ENCODE measurements around the gene MEIOB.

DNA sequence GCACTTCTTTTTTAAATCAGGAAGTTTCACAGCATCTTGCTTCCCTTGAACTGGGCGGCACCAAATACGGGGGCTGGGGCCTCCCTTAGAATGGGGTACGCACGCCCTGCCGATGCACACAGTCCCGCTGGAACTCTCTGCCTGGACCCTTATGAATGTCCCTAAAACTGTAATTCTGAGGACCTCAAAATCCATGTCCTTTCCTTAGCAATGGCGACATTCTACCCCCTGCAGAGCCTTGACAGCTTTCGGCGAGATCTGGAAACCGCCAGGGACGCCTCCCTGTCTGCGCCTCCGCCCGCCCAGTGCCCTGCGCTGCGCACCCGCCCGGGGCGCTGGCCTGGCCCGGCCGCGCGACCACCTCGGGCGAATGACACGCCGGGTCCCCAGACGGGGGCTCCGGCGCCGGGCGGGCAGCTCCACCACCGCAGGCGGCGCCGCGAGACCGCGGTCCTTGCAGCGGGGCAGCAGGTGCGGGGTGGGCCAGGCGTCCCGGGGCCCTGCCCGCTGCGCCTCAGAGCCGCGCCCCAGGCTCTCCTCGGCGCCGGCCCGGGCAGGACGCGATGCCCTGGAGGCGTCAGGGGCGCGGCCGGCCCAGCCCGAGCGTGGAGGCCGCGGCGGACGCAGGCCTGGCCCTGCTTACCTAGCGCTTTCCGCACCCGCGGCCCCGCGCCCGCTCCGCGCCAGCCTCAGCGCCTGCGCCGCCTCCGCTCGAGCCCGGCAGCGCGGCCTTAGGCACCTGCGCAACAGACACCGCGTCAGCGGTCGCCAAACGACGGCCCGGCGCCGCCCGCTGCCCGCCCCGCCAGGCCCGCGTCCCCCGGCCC is 45.9 kb downstream of the MEIOB start:
- TF ChIP-seq, protein P1, sequence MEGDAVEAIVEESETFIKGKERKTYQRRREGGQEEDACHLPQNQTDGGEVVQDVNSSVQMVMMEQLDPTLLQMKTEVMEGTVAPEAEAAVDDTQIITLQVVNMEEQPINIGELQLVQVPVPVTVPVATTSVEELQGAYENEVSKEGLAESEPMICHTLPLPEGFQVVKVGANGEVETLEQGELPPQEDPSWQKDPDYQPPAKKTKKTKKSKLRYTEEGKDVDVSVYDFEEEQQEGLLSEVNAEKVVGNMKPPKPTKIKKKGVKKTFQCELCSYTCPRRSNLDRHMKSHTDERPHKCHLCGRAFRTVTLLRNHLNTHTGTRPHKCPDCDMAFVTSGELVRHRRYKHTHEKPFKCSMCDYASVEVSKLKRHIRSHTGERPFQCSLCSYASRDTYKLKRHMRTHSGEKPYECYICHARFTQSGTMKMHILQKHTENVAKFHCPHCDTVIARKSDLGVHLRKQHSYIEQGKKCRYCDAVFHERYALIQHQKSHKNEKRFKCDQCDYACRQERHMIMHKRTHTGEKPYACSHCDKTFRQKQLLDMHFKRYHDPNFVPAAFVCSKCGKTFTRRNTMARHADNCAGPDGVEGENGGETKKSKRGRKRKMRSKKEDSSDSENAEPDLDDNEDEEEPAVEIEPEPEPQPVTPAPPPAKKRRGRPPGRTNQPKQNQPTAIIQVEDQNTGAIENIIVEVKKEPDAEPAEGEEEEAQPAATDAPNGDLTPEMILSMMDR (optimal IDR thresholded peaks at IDR 0.05 in 1 of 3, IDR thresholded peaks at IDR 0.05 in 1 of 3, conservative IDR thresholded peaks at IDR 0.05 in 1 of 3; ENCODE audit: extremely low read depth in 1 of 3, insufficient read depth in 2 of 3, low read length in 3 of 3): peak in 1 of 3 experiments; percentile 9
- no peak for TF ChIP-seq EZH2 (IDR thresholded peaks at IDR 0.05; ENCODE audit: low read length)

All from keratinocyte (primary cell).